GM21825 (cell line): ENCODE measurements around the gene MORN4.
"Not testable (repeated sequence)": the region's sequence is repeated elsewhere in the genome, so short reads cannot be mapped to it uniquely, and the experiment has no call there.

Experiments
- ATAC-seq: cut with Tn5 transposase; IDR thresholded peaks from one replicate; pipeline ENCODE4 v1.9.1; 2021; ENCODE audit warnings: mild to moderate bottlenecking, moderate library complexity; ENCODE audit not compliant: unreplicated experiment

Gene MORN4

GRCh38 chr10:97598407-97599271, 34.7 kb downstream of the MORN4 start:
- ATAC-seq, result no peak

GRCh38 chr10:97597778-97598177, 35.5 kb downstream of the MORN4 start:
- no peak for ATAC-seq

GRCh38 chr10:97596101-97597082, 36.9 kb downstream of the MORN4 start:
- ATAC-seq, result no peak

GRCh38 chr10:97593421-97593820, 39.9 kb downstream of the MORN4 start:
- no peak for ATAC-seq

GRCh38 chr10:97590748-97591495, 42.4 kb downstream of the MORN4 start:
- no peak for ATAC-seq

- ATAC-seq, result no peak
Measured at GRCh38 chr10:97590082-97590747, 43.1 kb downstream of the MORN4 start.

GRCh38 chr10:97589479-97589878, 43.8 kb downstream of the MORN4 start, which contains the start of gene C10orf62:
Gene C10orf62, plus strand, starts transcription at chr10:97589721. Its CDS starts 177 bp downstream, at chr10:97589898.
- ATAC-seq, result no peak

GRCh38 chr10:97587183-97587582, 46.1 kb downstream of the MORN4 start:
- no peak for ATAC-seq

GRCh38 chr10:97585439-97585811, 47.9 kb downstream of the MORN4 start:
- no peak for ATAC-seq

- ATAC-seq, result no peak
Measured at GRCh38 chr10:97584798-97585438, 48.4 kb downstream of the MORN4 start.

GRCh38 chr10:97584060-97584797, 49.1 kb downstream of the MORN4 start, which contains the start of gene HOGA1:
Gene HOGA1, plus strand, starts transcription at chr10:97584389. Its CDS starts 315 bp downstream, at chr10:97584704.
- no peak for ATAC-seq

- no peak for ATAC-seq
Measured at GRCh38 chr10:97583476-97583875, 49.8 kb downstream of the MORN4 start.

- ATAC-seq, result no peak
Measured at GRCh38 chr10:97582169-97582568, 51.1 kb downstream of the MORN4 start.

GRCh38 chr10:97580421-97581367, 52.6 kb downstream of the MORN4 start:
- ATAC-seq, result no peak

- ATAC-seq, result no peak
Measured at GRCh38 chr10:97578171-97578844, 55.0 kb downstream of the MORN4 start.

- ATAC-seq, result no peak
Measured at GRCh38 chr10:97577701-97578100, 55.6 kb downstream of the MORN4 start.

- not testable (repeated sequence) for ATAC-seq
Measured at GRCh38 chr10:97576487-97576886, 56.8 kb downstream of the MORN4 start.
